Upper lobe of left lung (tissue), 4 donors: ENCODE results near the gene KMO.
A peak's percentile ranks its signal among the peaks of the same experiment; 100 is the strongest.

Experiments used
- EP300 ChIP-seq, 4 donors: sonication (generic); formaldehyde crosslinking; IDR thresholded peaks; one replicate each; pipeline ENCODE4 v1.5.1; 2017; ENCODE audit warnings: antibody characterized with exemption in 4 of 4, control low read depth in 2 of 4
- POLR2A ChIP-seq, 4 donors: fragments of 450-650 bp; IDR thresholded peaks; one replicate each; pipeline ENCODE4 v1.5.1; 2016 to 2017; ENCODE audit warnings: antibody characterized with exemption in 4 of 4, mild to moderate bottlenecking in 2 of 4
- POLR2AphosphoS5 ChIP-seq, 2 donors: sonication (generic); formaldehyde crosslinking; IDR thresholded peaks; one replicate each; pipeline ENCODE4 v1.5.1; 2017; ENCODE audit warnings: antibody characterized with exemption in 2 of 2
- TF ChIP-seq, protein P1 (sequence below), 6 experiments: fragments of 450-650 bp in 4 of 6; fragments of 200-600 bp in 2 of 6; sonication (generic) in 2 of 6; IDR thresholded peaks; one replicate each; pipeline ENCODE4 v1.5.1; 2016 to 2019; ENCODE audit warnings: antibody characterized with exemption in 6 of 6

DNA sequence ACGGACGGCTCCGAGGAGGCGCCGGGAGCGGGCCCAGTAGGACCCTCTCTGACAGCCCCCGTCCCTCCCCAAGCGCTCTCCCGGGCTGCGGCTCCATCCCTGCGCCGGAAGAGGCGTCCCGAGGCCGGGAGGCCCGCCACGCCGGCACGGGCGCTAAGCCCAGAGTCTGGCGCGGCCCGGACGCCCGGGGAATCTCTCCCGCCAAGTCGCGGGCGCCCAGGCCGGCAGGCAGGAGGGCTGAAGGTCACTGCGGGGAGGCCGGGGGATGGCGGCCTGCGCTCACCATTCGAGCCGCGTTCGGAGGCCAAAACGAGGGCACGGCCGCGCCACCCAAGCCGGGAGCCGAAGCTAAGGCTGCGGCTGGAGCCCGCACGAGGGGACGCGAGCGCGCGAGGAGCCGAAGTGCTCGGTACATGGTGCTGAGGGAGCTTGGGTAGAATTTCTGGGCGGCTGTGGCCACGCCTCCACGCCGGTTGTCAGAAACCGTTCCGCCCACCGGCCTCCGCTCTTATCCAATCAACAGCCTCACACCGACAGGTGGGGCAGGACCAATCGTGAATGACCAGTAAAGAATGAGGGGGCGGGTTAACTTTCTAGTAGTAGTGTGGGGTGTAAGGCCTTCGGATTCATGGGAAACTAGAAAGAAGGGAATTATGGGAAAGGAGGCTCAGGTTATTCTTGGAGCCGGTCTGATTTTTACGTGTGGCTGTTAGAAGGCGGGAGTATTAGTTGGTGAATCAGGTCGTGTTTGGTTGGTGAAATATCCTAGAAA is 12.7 kb upstream of the KMO start, which contains the start of gene FH:
- TF ChIP-seq, protein P1, sequence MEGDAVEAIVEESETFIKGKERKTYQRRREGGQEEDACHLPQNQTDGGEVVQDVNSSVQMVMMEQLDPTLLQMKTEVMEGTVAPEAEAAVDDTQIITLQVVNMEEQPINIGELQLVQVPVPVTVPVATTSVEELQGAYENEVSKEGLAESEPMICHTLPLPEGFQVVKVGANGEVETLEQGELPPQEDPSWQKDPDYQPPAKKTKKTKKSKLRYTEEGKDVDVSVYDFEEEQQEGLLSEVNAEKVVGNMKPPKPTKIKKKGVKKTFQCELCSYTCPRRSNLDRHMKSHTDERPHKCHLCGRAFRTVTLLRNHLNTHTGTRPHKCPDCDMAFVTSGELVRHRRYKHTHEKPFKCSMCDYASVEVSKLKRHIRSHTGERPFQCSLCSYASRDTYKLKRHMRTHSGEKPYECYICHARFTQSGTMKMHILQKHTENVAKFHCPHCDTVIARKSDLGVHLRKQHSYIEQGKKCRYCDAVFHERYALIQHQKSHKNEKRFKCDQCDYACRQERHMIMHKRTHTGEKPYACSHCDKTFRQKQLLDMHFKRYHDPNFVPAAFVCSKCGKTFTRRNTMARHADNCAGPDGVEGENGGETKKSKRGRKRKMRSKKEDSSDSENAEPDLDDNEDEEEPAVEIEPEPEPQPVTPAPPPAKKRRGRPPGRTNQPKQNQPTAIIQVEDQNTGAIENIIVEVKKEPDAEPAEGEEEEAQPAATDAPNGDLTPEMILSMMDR (IDR thresholded peaks at IDR 0.05), result no peak
- peak in 3 of 4 donors; percentile 67 to 90 (median 82) for TF ChIP-seq POLR2A (IDR thresholded peaks at IDR 0.05)
- TF ChIP-seq POLR2AphosphoS5 (IDR thresholded peaks at IDR 0.05), result peak; percentile 65 to 93
- TF ChIP-seq EP300 (IDR thresholded peaks at IDR 0.05), result no peak
